HG03442 (cell line): ENCODE results near the gene EPB41.
"Not testable (repeated sequence)": the region's sequence is repeated elsewhere in the genome, so short reads cannot be mapped to it uniquely, and the experiment has no call there.

Experiments used
- ATAC-seq: cut with Tn5 transposase; IDR thresholded peaks from one replicate; pipeline ENCODE4 v1.9.1; 2021; ENCODE audit warnings: mild to moderate bottlenecking, moderate library complexity; ENCODE audit not compliant: unreplicated experiment

EPB41 gene

DNA sequence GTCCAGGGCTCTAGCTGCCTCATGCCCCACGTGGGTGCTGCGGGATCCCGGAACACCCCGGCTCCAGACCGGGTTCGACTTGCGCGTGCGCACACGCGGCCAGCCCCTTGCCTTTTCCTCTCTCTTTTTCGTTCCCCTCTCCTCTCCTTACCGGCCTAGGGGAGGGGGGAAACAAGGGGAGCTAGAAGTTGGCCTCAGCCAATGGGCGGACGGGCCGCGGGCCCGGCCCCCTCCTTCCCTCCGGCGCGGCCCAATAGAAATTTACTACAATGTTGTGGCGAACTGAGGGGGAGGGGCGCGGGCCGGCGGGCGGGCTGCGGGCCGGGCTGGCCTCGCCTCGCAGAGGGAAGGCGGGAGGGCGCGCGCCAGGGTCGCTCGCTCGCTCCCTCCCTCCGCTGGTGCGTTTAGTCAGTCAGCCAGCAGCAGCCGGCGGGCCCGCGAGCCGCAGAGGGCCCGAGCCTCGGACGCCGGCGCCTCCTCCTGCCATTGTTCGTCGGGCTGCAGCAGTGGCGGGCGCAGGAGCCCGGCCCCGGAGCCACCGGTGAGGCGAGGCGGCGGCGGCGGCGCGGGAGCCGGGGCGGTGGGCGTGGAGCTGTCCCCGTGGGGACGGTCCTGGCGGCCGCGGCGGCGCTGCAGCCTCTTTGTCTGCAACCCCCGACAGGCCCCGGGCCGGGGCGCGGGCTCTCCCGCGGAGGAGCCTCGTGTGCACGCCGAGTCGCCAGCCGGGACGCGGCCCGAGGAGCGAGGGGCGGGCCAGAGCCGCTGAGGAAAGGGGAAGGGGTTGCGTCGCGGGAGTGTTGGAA is at the start of gene EPB41:
Gene EPB41, plus strand, starts transcription at position 342 of the 803 bp plus-strand sequence. CDS start 72,869 bp downstream, outside the sequence.
- peak; percentile 77 for ATAC-seq

DNA sequence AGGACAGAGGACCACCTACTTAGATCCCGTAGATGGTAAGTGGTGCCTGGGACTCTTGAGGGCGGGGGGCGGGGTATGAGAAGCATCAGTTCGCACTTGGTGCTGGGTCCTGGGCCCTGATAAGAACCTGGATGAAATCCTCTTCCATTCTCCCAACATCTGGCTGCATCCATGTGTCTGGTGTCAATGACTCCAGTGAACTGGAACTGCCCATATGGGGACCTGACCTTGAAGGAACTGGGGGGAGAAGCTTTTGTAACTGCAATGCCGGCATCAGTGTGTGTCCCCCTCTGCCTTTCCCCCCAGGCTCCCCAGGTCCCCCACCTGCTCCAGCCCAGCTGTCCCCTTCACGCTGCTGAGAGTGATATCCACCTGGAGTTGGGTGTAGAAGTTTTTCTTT is 49.7 kb upstream of the EPB41 start:
- ATAC-seq = no peak

DNA sequence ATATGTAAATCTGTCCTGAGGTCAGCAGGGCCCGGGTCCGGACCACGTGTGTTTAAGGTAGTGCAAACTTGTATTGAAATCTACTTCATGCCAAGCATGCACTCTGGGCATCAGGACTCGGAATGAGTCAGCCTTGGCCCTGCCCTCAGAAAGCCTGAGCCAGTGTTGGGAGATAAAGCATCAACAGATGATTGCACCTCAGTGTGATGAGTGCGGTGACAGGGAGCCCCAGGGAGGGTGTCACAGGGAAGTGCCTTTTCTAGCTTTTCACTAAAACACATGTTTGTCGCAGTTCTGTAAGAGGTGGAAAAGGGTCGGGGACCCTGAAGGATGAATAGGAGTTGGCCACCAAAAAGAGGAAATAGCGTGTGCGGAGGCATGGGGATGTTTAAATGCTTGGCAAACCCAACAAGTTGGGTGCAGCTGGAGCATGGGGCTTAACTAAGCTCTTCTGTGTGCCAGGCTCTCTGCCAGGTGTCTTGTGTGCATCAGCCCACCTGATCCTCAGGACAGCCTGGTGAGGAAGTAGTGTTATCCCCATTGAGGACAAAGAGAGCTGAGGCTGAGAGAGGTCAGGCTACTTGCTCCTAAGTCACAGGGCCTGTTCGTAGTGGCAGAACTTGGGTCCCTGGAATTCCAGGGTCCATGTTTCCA is 48.2 kb upstream of the EPB41 start:
- ATAC-seq = no peak

DNA sequence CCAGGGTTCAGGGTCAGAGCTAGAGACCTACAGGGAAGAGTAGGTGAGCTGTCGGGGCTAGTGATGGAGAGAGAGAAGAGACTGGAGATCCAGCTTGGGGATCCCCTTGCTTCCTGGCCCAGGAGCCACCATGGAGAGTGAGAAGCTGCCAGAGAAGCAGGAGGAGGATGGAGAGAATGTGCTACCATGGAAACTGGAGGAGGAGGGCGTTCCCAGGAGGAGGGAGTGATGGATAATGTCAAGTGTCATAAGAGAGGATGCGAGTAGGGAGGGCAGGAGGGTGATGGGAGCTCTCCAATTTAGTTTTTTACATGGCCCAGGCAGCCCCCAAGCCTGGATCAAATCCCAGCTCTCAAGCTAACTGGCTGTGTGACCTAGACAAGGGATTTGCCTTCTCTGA is 46.5 kb upstream of the EPB41 start:
- no peak for ATAC-seq

DNA sequence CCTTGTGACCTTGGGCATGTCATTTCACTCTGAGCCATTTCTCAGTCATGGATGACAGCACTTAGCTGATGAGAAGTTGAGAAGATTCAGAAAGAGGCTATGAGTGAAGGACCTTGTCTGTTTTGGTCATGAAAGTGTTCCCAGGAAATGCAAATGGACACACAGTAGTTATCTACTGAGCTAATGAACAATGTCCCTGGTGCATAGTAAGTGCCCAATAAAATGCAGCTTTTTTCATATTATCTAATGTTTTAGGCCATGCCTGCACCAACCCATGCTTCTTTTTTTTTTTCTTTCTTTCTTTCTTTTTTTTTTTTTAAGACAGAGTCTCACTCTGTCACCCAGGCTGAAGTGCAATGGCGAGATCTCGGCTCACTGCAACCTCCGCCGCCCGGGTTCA is 44.4 kb upstream of the EPB41 start:
- ATAC-seq = no peak

DNA sequence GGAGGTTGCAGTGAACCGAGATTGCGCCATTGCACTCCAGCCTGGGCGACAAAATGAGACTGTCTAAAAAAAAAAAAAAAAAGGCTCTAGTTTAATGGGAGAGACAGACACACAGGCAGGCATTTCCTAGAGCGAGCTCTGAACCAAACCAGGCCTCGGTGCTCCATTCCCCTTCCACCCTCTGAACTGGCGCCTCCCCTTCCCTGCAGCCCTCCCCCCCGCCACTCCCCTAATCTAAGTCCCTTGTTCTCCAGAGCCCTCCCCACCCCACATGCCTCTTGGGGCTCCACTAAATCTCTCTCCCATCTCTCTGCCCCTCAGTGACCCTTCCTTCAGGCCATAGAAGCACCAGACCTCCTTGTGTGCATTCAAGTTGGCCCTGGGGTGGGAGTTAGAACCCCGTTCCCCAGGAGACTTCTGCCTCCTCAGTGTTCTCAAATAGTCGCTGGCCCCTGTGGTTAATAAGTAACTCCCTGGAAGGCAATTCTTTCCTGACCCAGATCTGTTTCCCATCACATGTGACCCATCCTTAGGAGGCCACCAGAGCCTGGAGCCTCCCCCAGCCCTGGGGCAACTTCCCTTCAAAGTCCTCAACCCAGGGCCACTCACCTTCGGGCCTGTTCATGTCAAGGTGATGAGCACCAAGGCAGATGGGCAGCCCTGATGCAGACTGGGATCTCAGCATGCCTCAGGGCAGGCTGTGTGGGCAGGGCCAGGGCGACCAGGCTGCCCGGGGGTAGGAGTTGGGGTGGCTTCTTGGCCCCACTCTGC is 42.6 kb upstream of the EPB41 start:
- no peak for ATAC-seq

DNA sequence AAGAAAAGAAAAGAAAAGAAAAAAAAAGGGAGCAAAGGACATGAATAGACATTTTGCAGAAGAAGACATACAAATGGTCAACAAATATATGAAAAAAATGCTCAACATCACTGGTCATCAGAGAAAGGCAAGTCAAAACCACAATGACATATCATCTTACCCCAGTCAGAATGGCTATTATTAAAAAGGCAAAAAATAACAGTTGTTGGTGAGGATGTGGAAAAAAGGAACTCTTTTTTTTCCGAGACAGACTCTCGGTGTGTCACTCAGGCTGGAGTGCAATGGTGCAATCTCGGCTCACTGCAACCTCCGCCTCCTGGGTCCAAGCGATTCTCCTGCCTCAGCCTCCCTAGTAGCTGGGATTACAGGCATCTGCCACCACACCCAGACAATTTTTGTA is 39.2 kb upstream of the EPB41 start:
- not testable (repeated sequence) for ATAC-seq

DNA sequence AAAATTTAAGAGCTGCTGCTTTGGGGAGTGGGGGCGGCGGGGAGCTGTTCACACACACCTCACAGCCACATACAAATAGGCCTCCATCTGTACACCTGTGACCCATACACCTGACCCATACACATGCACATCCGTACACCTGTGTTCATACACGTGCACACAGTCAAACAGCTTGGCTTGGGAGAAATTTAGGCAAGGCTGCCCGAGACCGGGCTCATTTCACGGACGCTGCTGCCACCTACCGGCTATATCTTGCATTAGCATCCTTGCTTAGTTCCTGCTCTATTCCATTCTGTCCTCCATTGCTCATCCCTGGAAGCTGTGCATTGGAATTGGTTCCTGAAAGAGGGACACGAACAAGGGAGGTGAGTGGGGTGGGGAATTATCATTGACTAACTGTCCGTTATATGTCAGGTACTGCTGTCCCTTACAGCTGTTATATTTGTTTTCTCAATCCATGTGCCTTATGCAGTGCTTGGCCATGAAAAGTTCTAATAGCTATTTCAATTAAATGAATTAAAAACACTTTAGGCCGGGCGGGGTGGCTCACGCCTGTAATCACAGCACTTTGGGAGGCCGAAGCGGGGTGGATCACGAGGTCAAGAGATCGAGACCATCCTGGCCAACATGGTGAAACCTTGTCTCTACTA is 37.1 kb upstream of the EPB41 start:
- ATAC-seq = no peak

DNA sequence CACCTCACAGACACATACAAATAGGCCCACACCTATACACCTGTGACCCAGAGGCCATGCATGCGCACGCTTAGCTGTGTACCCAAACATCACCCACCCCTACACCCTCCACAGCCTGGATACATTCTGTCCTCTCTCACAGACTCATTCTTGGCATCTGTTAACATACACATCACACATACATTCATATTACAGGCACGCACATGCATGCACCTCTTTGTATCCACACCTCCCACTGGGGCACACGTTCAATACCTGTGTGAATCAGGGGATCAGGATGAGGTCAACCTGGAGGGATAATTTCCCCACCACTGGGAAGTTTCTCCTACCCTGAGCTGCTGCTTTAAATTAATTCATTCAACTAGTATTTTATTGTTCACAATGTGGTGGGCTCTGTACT is 35.6 kb upstream of the EPB41 start:
- no peak for ATAC-seq

DNA sequence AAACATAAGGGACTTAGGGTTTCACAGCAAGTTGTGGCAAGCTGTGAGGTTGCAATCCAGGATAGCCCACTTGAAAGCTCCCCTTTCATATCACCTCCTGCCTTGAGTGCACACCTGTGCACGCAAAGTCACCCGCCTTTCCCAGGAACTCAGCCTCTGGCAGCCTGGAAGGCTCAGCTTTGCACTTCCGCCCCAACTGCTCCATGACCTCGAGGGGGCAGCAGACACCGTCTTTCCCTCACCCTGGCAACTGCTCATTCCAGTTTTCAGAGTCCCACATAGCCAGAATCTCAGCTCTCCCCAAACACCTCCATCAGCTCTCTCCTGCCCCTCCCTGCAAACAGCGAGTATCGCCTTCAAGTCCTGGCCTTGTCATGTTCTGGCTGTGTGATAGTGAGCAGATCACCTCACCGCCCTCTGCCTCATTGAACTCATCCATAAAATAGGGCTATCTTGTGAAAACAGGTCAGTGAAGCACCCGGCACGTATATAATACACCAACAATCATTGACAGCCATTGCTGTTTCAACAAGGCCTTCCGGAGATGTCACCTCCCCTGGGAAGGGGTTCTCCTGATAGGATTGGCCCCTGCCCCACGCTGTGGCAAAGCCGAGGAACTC is 32.2 kb upstream of the EPB41 start:
- ATAC-seq = no peak

DNA sequence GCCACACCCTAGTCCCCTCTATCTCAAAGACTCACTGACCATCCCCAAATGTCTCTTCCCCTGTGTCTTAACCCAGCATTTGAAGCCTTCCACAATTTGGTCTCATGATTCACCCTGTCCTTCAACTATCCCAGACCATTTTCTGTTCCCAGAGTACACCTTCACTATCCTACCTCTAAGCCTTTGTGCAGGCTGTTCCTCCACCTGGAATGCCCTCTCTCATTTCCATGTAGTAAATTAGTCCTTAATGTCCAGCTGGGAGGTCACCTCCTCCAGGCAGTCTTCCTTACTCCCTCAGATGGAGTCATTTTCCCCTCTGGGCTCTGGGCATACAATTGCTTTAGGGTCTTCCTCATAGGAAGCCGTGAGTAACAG is 31.1 kb upstream of the EPB41 start:
- ATAC-seq = no peak

DNA sequence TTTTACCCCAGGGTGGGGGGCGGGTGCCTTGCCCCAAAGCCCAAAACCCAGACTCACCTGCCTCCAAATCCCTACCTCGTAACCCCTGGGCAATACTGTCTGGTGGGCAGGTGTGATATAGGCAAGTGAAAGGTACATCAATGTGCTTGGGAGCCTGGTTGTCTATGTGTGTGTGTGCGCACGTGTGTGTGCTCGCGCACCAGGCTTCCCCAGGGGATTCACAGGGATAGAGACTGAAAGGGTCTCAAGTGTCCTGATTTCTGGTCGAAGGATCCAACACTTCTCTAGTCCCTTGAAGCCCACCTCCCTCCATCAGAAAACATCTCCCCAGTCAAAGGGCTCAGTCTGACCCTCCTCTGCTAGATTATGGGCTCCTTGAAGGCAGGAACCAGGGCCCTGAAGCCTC is 28.9 kb upstream of the EPB41 start:
- ATAC-seq = no peak

DNA sequence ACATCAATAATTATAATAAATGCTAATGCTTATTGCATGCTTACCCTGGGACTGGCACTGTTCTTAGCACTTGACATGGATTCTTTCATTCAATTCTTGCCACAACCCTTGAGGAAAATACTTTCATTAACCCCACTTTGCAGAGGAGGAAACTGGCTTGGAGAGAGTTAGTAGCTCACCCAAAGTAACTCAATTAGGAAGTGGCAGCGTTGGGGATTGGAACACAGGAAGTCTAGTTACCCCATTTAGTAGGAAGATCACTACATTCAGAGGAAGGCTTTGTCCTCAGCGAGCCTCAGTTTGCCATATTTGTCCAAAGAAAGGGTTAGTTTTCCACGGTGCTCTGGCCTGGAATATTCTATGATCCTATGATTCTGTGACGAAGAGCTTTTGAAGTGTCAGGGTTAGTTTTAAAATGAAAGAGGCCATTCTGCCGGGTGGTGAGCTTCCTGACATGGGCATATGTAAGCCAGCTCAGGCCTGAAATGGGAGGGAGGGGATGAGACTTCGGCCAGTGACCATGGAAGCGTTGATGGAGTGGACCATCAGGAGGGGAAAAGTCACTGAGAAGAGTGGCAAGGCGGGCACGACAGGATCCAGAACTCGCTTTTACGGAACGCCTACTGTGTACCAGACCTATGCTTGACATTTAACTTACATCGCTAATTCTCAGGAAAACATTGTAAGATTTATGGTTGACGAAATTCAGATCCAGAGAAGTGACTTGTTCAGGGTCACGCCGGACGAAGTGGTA is 28.2 kb upstream of the EPB41 start:
- ATAC-seq = no peak

DNA sequence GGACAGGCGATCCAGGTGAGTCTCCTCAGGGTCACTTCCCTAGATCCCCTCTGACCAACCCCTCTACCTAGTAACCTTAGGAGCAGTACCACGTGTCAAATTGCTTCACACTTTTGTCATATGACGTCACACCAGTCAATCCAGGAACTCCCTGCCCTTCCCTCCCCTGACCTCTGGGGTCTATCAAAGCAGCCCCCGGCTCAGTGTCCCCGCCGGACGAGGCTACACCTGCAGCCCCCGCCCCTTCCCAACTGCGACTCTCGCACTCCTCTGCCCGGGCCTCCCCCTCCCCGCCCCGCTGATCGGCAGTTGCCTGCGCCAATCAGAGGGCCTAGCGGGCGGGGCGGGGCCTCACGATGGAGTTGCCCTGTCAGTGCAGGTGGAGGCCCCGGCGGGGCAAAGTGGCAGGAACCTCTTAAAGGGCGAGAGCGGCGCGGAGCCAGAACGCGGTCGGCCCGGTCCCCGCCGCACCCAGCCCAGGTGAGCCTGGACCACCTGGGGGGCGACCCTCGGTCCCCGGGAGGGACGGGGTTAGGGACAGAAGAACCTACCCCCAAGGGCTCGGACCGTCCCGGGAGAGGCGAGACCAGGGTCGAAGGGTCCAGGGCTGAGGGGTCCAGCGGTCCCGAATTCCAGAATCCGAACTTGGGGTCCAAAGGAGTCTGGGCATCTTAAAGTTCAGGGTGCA is 27.5 kb upstream of the EPB41 start:
- peak; percentile 57 for ATAC-seq

DNA sequence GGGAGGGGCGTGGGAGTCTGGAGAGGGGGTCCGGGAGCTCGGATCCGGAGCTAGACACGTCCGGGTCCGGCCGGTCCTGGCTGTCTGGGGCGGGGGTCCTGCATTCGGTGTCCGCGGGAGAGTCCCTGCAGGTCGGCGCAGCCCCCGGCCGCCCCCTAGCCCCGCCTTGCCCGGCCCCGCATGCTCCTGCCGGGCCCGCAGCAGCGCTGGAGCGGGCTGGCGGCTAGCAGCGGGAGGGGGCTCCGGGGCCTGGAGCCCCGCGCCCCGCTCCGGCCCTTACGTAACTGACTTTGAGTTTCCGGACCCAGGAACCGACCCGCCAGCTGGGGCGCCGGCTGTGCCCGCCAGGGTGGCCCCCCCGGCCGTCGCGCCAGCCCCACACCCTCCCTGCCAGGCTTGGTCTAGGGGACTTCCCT is 26.9 kb upstream of the EPB41 start:
- ATAC-seq = no peak

DNA sequence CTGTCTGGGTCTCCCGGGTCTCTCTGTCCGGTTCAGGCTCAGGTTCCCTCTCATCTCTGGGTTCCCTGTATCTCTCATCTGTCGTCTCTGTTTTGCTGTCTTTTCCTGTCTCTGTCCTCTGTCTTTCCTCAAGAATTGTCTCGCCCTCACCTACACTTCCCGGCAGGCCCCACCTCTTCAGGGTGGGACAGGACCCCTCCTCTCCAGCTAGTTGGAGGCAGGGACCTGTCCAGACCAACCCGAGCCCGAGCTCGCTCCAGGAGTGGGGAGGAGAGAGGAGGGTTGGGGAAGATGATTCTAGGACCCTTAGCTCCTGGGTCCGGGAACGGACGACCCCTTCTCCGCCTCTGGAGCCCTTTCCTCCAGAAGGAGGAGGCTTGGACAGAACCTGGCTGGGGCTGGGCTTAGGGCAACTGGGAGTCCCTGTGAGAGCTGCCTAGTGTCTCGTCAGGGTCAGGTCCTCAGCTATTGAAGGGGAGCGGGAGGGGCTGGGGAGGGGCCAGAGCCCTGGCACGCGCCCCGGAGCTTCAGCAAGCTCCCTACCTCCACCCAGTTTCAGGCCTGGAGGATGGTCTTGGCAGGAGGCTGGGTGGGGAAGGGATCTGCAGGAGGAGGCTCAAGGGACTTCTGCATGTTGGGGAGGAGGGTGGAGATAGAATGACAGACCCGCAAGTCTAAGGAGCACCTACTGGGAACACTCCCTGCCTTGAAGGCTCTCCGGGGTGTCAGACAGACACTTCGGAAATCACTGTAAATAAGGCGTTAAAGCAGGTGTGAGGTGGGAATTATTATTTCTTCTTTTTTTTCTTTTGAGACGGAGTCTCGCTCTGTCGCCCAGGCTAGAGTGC is 26.3 kb upstream of the EPB41 start:
- ATAC-seq = no peak

DNA sequence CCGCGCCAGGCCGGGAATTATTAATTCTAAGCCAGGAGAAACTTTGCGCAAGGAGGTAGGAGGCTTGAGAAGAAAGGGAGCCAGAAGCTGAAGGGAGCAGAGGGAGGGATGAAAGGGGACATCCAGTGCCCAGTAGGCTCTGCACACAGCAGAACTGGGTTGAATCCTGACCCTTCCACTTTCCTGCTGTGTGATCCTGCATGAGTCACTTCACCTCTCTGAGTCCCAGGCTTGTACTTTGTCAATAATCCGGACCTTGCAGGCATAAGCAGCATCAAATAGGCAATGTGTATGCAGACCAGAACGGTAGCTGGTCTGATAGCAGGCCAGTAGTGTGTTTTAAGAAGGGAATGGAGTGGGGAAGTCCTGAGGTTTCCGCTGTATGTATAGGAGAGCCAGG is 25.5 kb upstream of the EPB41 start:
- no peak for ATAC-seq

DNA sequence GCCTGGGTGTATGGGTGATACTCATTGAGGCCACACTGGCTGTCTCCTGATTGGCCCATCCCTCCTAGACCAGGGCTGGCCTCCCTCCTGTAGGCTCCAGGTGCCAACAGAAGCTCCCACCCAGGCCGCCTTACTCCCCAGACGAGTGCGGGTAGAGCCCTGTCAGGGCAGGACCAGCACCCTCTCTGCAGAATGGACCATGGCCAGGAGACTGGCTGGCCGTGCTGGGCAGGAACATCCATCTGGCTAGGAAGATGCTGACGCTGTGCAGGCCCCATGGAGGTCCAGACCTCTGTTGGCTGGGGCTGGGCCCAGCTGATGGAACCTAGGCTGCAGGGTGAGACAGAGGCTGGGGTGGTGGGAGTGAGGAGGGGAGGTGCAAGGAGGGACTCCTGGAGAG is 25.0 kb upstream of the EPB41 start:
- no peak for ATAC-seq

DNA sequence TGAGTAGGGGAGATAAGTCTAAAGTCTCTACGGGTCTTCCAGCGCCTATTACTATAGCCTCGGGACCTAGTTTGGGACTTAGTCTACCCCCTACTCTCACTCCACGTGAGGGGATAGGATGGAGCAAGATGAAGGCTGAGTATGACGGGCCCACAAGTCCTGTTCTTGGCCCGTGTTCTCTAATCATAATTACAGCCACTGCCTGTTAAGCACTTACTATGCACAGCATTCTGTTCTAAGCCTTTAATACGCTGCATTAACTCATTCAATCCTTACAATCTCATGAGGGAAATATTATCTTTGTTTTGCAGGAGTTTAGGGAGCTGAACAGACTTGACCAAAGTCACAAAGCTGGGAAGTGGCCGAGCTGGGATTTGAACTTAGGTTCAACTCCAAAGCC is 23.9 kb upstream of the EPB41 start:
- ATAC-seq = no peak
